PC-9 (cell line): Measurements from ENCODE around the gene OR4P4.

ENCODE experiments used
- EZH2 ChIP-seq: fragments of 200-600 bp; sonication (generic); IDR thresholded peaks from 2 replicates; pipeline ENCODE4 v1.8.0; 2017; ENCODE audit warnings: antibody characterized with exemption, low read depth
- TF ChIP-seq, protein P1 (sequence below): fragments of 200-600 bp; sonication (generic); conservative IDR thresholded peaks from 2 replicates; pipeline ENCODE4 v1.6.1; 2017; ENCODE audit warnings: mixed run types, antibody characterized with exemption, mild to moderate bottlenecking, moderate library complexity

DNA sequence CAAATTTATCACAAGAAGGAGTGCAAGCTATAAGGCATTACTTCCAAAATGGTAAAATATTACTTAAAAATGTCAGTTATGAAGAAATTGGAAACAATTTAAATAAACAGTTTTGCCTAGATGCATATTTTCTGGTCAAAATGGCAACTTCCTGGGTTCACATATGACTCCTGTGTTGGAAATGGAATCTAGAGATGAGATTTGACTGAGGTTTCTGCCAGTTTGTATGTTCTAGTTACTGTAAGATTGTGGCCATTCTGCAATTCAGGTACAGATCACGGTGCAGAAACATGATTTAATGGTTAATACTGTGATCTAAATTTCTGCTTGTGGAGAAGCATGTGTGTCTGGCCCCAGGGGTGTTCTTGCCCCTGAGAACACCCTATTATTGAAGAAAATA is 23.7 kb downstream of the OR4P4 start:
- TF ChIP-seq, protein P1, sequence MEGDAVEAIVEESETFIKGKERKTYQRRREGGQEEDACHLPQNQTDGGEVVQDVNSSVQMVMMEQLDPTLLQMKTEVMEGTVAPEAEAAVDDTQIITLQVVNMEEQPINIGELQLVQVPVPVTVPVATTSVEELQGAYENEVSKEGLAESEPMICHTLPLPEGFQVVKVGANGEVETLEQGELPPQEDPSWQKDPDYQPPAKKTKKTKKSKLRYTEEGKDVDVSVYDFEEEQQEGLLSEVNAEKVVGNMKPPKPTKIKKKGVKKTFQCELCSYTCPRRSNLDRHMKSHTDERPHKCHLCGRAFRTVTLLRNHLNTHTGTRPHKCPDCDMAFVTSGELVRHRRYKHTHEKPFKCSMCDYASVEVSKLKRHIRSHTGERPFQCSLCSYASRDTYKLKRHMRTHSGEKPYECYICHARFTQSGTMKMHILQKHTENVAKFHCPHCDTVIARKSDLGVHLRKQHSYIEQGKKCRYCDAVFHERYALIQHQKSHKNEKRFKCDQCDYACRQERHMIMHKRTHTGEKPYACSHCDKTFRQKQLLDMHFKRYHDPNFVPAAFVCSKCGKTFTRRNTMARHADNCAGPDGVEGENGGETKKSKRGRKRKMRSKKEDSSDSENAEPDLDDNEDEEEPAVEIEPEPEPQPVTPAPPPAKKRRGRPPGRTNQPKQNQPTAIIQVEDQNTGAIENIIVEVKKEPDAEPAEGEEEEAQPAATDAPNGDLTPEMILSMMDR: no peak
- no peak for TF ChIP-seq EZH2
